ENCODE data around the gene JMJD1C.

The JMJD1C gene

DNA sequence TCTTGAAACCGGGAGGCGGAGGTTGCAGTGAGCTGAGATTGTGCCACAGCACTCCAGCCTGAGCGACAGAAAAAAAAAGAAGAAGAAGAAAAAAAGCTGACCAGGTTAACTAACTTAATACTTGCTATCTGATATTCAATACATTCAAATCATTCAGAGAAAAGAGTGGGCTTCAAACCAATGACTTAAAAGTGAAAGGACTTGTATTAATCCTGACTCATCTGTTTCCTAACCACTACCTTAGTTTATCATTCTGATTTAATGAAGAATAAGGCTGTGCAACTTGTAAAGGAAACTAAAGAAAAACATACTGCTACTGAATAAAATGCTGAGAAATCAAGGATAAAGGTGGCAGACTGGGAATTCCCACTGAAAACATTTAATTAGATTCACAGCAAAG is 204.3 kb downstream of the JMJD1C start:
- no peak overlapping the region for H3K27ac ChIP-seq
- no peak for TF ChIP-seq CTCF (conservative IDR thresholded peaks at IDR 0.05)
- no peak for TF ChIP-seq ZFX (IDR thresholded peaks at IDR 0.05)

DNA sequence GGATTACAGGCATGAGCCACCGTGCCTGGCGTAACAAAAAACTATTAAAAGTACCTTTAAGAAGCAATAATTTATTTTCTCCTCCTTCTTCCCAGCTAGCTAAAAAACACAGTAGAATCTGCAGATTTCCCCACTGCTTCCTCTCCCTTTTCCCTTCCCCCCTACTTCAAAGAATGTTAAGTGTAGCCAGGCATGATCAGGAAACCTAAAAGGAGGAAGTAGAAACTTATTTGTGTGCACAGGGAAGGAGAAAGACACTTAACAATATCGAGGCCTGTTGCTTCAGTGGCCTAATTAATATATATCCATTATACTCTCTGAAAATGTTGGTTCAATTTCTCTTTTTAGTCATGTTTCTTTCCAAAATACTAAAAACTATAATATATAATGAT is 204.9 kb downstream of the JMJD1C start:
- H3K27ac ChIP-seq, result no peak overlapping the region
- TF ChIP-seq ZFX (IDR thresholded peaks at IDR 0.05) (no peak), CTCF (conservative IDR thresholded peaks at IDR 0.05) (no peak)

- TF ChIP-seq CTCF (conservative IDR thresholded peaks at IDR 0.05) (no peak), ZFX (IDR thresholded peaks at IDR 0.05) (no peak)
- H3K27ac ChIP-seq, result no peak overlapping the region
Observed at GRCh38 chr10:63260103-63260859, 205.5 kb downstream of the JMJD1C start.

- TF ChIP-seq ZFX (IDR thresholded peaks at IDR 0.05) (no peak), CTCF (conservative IDR thresholded peaks at IDR 0.05) (no peak)
- H3K27ac ChIP-seq, result no peak overlapping the region
Observed at GRCh38 chr10:63258920-63259678, 206.7 kb downstream of the JMJD1C start.

GRCh38 chr10:63257778-63258177 is 208.0 kb downstream of the JMJD1C start:
- H3K27ac ChIP-seq, result no peak overlapping the region
- TF ChIP-seq ZFX (IDR thresholded peaks at IDR 0.05), result no peak
- TF ChIP-seq CTCF (conservative IDR thresholded peaks at IDR 0.05), result no peak

GRCh38 chr10:63256009-63256773 is 209.6 kb downstream of the JMJD1C start:
- H3K27ac ChIP-seq, result no peak overlapping the region

More at GRCh38 chr10:63256009-63256773, 209.6 kb downstream of the JMJD1C start:
- TF ChIP-seq CTCF (conservative IDR thresholded peaks at IDR 0.05) (no peak), ZFX (IDR thresholded peaks at IDR 0.05) (no peak)

All from C4-2B (cell line).